Mesenchymal stem cell (in vitro differentiated cells and primary cell): ENCODE data around the gene GNAI2.
"Not testable (repeated sequence)": the region's sequence is repeated elsewhere in the genome, so short reads cannot be mapped to it uniquely, and the experiment has no call there.

ENCODE experiments used
- DNase-seq: peaks from one replicate; pipeline ENCODE4 v3.0.0-alpha.2; 2013
- H2AFZ ChIP-seq: one replicate; pipeline ENCODE4 v1.6.1; 2013; ENCODE audit warnings: low read depth, mild to moderate bottlenecking, control low read depth, inconsistent platforms, low read length, moderate library complexity
- H2AK5ac ChIP-seq: 2 replicates; pipeline ENCODE4 v1.6.1; 2013; ENCODE audit warnings: low read length, moderate library complexity, mild to moderate bottlenecking, inconsistent platforms; ENCODE audit not compliant: severe bottlenecking
- H2BK120ac ChIP-seq: one replicate; pipeline ENCODE4 v1.6.1; 2013; ENCODE audit warnings: low read depth, mild to moderate bottlenecking, inconsistent platforms, low read length, moderate library complexity
- H2BK12ac ChIP-seq, 2 experiments: one replicate each; pipeline ENCODE4 v1.6.1; 2013; ENCODE audit warnings: inconsistent platforms in 2 of 2, low read length in 2 of 2, mild to moderate bottlenecking in 2 of 2, moderate library complexity in 2 of 2, control low read depth in 1 of 2
- H2BK15ac ChIP-seq: one replicate; pipeline ENCODE4 v1.6.1; 2013; ENCODE audit warnings: mild to moderate bottlenecking, low read depth, inconsistent platforms; ENCODE audit not compliant: poor library complexity, severe bottlenecking
- H2BK5ac ChIP-seq: 2 replicates; pipeline ENCODE4 v1.6.1; 2013; ENCODE audit warnings: low read depth, mild to moderate bottlenecking, low read length, control low read depth, inconsistent platforms; ENCODE audit not compliant: poor library complexity, severe bottlenecking
- H3K14ac ChIP-seq, 2 experiments: one replicate each; pipeline ENCODE4 v1.6.1; 2013; ENCODE audit warnings: inconsistent platforms in 2 of 2, low read length in 2 of 2, control low read depth in 1 of 2, mild to moderate bottlenecking in 1 of 2, moderate library complexity in 1 of 2
- H3K18ac ChIP-seq, 2 experiments: one replicate each; pipeline ENCODE4 v1.6.1; 2013; ENCODE audit warnings: inconsistent platforms in 2 of 2, low read length in 2 of 2, control low read depth in 1 of 2, low read depth in 1 of 2, mild to moderate bottlenecking in 1 of 2
- H3K23ac ChIP-seq, 2 experiments: one replicate each; pipeline ENCODE4 v1.6.1; 2013; ENCODE audit warnings: inconsistent platforms in 2 of 2, low read length in 2 of 2, mild to moderate bottlenecking in 2 of 2, moderate library complexity in 2 of 2, control low read depth in 1 of 2
- H3K27ac ChIP-seq: 2 replicates; pipeline ENCODE4 v1.5.1; 2013; ENCODE audit warnings: mild to moderate bottlenecking, moderate library complexity, low read length, control low read depth, inconsistent platforms; ENCODE audit not compliant: poor library complexity, severe bottlenecking
- H3K27me3 ChIP-seq, 2 experiments: 2 replicates each; pipeline versions ENCODE4 v1.6.1 to v1.7.0; 2013; ENCODE audit warnings: low read length in 2 of 2, mild to moderate bottlenecking in 2 of 2, moderate library complexity in 2 of 2, control low read depth in 1 of 2, inconsistent platforms in 1 of 2; ENCODE audit not compliant: control insufficient read depth in 1 of 2, insufficient read depth in 1 of 2
- H3K36me3 ChIP-seq, 2 experiments: 2 replicates each; pipeline versions ENCODE4 v1.6.1 to v1.7.0; 2013; ENCODE audit warnings: low read length in 2 of 2, control low read depth in 1 of 2, inconsistent platforms in 1 of 2, low read depth in 1 of 2, mild to moderate bottlenecking in 1 of 2; ENCODE audit not compliant: insufficient read depth in 2 of 2, control insufficient read depth in 1 of 2
- H3K4ac ChIP-seq, 2 experiments: one replicate each; pipeline ENCODE4 v1.6.1; 2013; ENCODE audit warnings: inconsistent platforms in 2 of 2, low read length in 2 of 2, mild to moderate bottlenecking in 2 of 2, moderate library complexity in 2 of 2, control low read depth in 1 of 2, low read depth in 1 of 2
- H3K4me1 ChIP-seq: 2 replicates; pipeline ENCODE4 v1.6.1; 2013; ENCODE audit warnings: low read depth, low read length, control low read depth; ENCODE audit not compliant: control insufficient read depth, insufficient read depth
- H3K4me2 ChIP-seq: 2 replicates; pipeline ENCODE4 v1.6.1; 2013; ENCODE audit warnings: low read length, mild to moderate bottlenecking, inconsistent platforms; ENCODE audit not compliant: poor library complexity, severe bottlenecking
- H3K4me3 ChIP-seq, 2 experiments: 2 replicates each; pipeline versions ENCODE4 v1.5.1 to v1.7.0; 2013; ENCODE audit warnings: low read length in 2 of 2, mild to moderate bottlenecking in 2 of 2, control low read depth in 1 of 2, low read depth in 1 of 2; ENCODE audit not compliant: insufficient read depth in 1 of 2
- H3K79me1 ChIP-seq: replicated peaks from 2 replicates; pipeline ENCODE4 v1.6.1; 2013; ENCODE audit warnings: mild to moderate bottlenecking, control low read depth, low read length, inconsistent platforms; ENCODE audit not compliant: poor library complexity, severe bottlenecking
- H3K9ac ChIP-seq: 2 replicates; pipeline ENCODE4 v1.7.0; 2013; ENCODE audit warnings: mild to moderate bottlenecking, low read length, moderate library complexity
- H3K9me3 ChIP-seq: 2 replicates; pipeline ENCODE4 v1.7.0; 2013; ENCODE audit warnings: mild to moderate bottlenecking, low read length; ENCODE audit not compliant: control insufficient read depth
- H4K8ac ChIP-seq: one replicate; pipeline ENCODE4 v1.6.1; 2013; ENCODE audit warnings: inconsistent platforms, mild to moderate bottlenecking, low read length, moderate library complexity
- H4K91ac ChIP-seq: one replicate; pipeline ENCODE4 v1.6.1; 2013; ENCODE audit warnings: mild to moderate bottlenecking, low read length, inconsistent platforms
- WGBS: methylation state at CpG from one replicate; pipeline ENCODE4 v1.1.7; 2013; ENCODE audit warnings: mixed read lengths; 5-methylcytosine and 5-hydroxymethylcytosine counted together

GNAI2 gene

GRCh38 chr3:50242381-50242770 lies 6.4 kb downstream of the GNAI2 start:
- H3K18ac ChIP-seq, result peak overlapping the region; percentile 1
- 95% methylated on average over 1 of the region's 3 CpGs for WGBS
- no peak overlapping the region for H2BK12ac ChIP-seq
- H3K27me3 ChIP-seq, result no peaks in the 10 kb centered on the region
- peak overlapping the region in 1 of 2 experiments; percentile 5 for H3K23ac ChIP-seq
- H2AK5ac ChIP-seq, result peak overlapping the region; percentile 3
- no peak overlapping the region for H3K14ac ChIP-seq
- H3K4me2 ChIP-seq, result no peak overlapping the region
- H2AFZ ChIP-seq, result no peak overlapping the region
- no peaks in the 10 kb centered on the region for H3K9me3 ChIP-seq
- no peak overlapping the region for H4K91ac ChIP-seq
- H4K8ac ChIP-seq, result peak overlapping the region; percentile 27
- no peaks in the 10 kb centered on the region for H3K79me1 ChIP-seq
- H3K27ac ChIP-seq, result peak overlapping the region; percentile 62
- H2BK15ac ChIP-seq, result peak overlapping the region; percentile 68
- H2BK5ac ChIP-seq, result no peak overlapping the region
- DNase-seq, result no peak
- peak overlapping the region in 1 of 2 experiments; percentile 7 for H3K4me3 ChIP-seq
- no peak overlapping the region for H3K4ac ChIP-seq
- H3K4me1 ChIP-seq, result peaks cover 71% of the 10 kb centered on the region
- peak overlapping the region; percentile 82 for H3K9ac ChIP-seq
- H2BK120ac ChIP-seq, result no peak overlapping the region
- H3K36me3 ChIP-seq, result peaks cover 33 to 56% of the 10 kb centered on the region in 2 experiments

- 56% methylated on average over 14 of the region's 14 CpGs for WGBS
- no peaks in the 10 kb centered on the region for H3K27me3 ChIP-seq
- H3K79me1 ChIP-seq, result no peaks in the 10 kb centered on the region
Observed at GRCh38 chr3:50242851-50243542, 7.0 kb downstream of the GNAI2 start.

GRCh38 chr3:50243543-50243895 lies 7.5 kb downstream of the GNAI2 start:
- peak overlapping the region; percentile 6 to 49 for H3K18ac ChIP-seq
- peaks cover 78% of the 10 kb centered on the region for H3K4me1 ChIP-seq
- DNase-seq, result no peak
- peak overlapping the region; percentile 82 for H3K9ac ChIP-seq
- WGBS, result 89% methylated on average over 4 of the region's 4 CpGs
- peaks cover 33 to 66% of the 10 kb centered on the region in 2 experiments for H3K36me3 ChIP-seq
- H3K4ac ChIP-seq, result peak overlapping the region in 1 of 2 experiments; percentile 41
- H2BK12ac ChIP-seq, result peak overlapping the region in 1 of 2 experiments; percentile 59
- no peak overlapping the region for H2AFZ ChIP-seq
- no peaks in the 10 kb centered on the region for H3K27me3 ChIP-seq
- peak overlapping the region; percentile 42 for H4K8ac ChIP-seq
- no peaks in the 10 kb centered on the region for H3K79me1 ChIP-seq
- H3K4me3 ChIP-seq, result peak overlapping the region in 1 of 2 experiments; percentile 7
- no peak overlapping the region for H3K14ac ChIP-seq
- no peak overlapping the region for H2BK15ac ChIP-seq
- H3K9me3 ChIP-seq, result no peaks in the 10 kb centered on the region
- H3K23ac ChIP-seq, result peak overlapping the region in 1 of 2 experiments; percentile 75
- peak overlapping the region; percentile 4 for H3K4me2 ChIP-seq
- no peak overlapping the region for H4K91ac ChIP-seq
- no peak overlapping the region for H2BK5ac ChIP-seq
- peak overlapping the region; percentile 62 for H3K27ac ChIP-seq
- no peak overlapping the region for H2BK120ac ChIP-seq
- peak overlapping the region; percentile 59 for H2AK5ac ChIP-seq

More at GRCh38 chr3:50242851-50243542, 7.0 kb downstream of the GNAI2 start:
- H2BK120ac ChIP-seq, result no peak overlapping the region
- H4K8ac ChIP-seq, result peak overlapping the region; percentile 42
- no peak overlapping the region for H2BK5ac ChIP-seq
- H2AK5ac ChIP-seq, result peak overlapping the region; percentile 59
- peak overlapping the region in 1 of 2 experiments; percentile 7 for H3K4me3 ChIP-seq
- peak overlapping the region; percentile 4 for H3K4me2 ChIP-seq
- peak overlapping the region; percentile 82 for H3K9ac ChIP-seq
- H3K4me1 ChIP-seq, result peaks cover 77% of the 10 kb centered on the region
- H3K18ac ChIP-seq, result peak overlapping the region; percentile 6 to 49
- peaks cover 33 to 62% of the 10 kb centered on the region in 2 experiments for H3K36me3 ChIP-seq
- no peaks in the 10 kb centered on the region for H3K9me3 ChIP-seq
- peak overlapping the region; percentile 62 for H3K27ac ChIP-seq
- no peak overlapping the region for H2BK15ac ChIP-seq
- peak; percentile 87 for DNase-seq
- H2BK12ac ChIP-seq, result peak overlapping the region in 1 of 2 experiments; percentile 8
- H3K14ac ChIP-seq, result peak overlapping the region in 1 of 2 experiments; percentile 3
- peak overlapping the region in 1 of 2 experiments; percentile 29 for H3K23ac ChIP-seq
- H4K91ac ChIP-seq, result no peak overlapping the region
- H3K4ac ChIP-seq, result peak overlapping the region in 1 of 2 experiments; percentile 41
- no peak overlapping the region for H2AFZ ChIP-seq

- not testable (repeated sequence) for DNase-seq, H2BK15ac ChIP-seq, H3K14ac ChIP-seq, H3K4me3 ChIP-seq, H2BK12ac ChIP-seq, H3K27me3 ChIP-seq, H4K91ac ChIP-seq, H3K4ac ChIP-seq, H2AK5ac ChIP-seq, H2AFZ ChIP-seq, H3K4me2 ChIP-seq, H4K8ac ChIP-seq, H2BK120ac ChIP-seq, H3K27ac ChIP-seq, H3K18ac ChIP-seq, H2BK5ac ChIP-seq, H3K23ac ChIP-seq, H3K79me1 ChIP-seq, H3K9me3 ChIP-seq
- peak overlapping the region; percentile 33 for H3K9ac ChIP-seq
- peaks cover 26 to 67% of the 10 kb centered on the region in 2 experiments for H3K36me3 ChIP-seq
- 97% methylated on average over 4 of the region's 6 CpGs for WGBS
- peaks cover 77% of the 10 kb centered on the region for H3K4me1 ChIP-seq
Observed at GRCh38 chr3:50244813-50245212, 8.8 kb downstream of the GNAI2 start.
